ENCODE results near the gene UNC5C. TPM values are rescaled to one million over a fixed set of nuclear protein-coding genes. Genes with fewer than 3 reads are reported as not detected.

Gene UNC5C
- total RNA-seq, 4 donors from 2014 or later, result 3.3 to 21.6 (median 7.9) TPM

DNA sequence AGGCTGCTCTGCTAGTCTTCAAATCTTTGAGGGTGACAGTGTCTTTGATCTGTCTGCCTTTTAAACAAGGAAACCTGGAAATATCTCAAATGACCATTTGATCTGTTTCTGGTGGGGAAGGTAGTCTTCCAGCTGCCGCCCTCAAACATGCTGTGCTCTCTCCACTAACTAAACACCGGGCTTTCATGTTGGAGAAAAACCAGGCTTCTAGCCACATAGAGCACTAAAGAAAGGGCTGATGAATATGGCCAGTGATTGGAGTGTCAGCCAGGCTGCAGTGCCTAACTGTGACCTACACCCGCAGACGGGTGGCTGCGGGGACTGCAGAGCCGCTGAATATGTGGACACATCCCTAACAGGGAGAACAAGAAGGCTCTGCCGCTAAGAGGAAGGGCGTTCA, 85.9 kb downstream of the UNC5C start:
- H3K27me3 ChIP-seq, result no peaks in the 10 kb centered on the region
- H3K27ac ChIP-seq, result no peak overlapping the region
- TF ChIP-seq, protein P1, sequence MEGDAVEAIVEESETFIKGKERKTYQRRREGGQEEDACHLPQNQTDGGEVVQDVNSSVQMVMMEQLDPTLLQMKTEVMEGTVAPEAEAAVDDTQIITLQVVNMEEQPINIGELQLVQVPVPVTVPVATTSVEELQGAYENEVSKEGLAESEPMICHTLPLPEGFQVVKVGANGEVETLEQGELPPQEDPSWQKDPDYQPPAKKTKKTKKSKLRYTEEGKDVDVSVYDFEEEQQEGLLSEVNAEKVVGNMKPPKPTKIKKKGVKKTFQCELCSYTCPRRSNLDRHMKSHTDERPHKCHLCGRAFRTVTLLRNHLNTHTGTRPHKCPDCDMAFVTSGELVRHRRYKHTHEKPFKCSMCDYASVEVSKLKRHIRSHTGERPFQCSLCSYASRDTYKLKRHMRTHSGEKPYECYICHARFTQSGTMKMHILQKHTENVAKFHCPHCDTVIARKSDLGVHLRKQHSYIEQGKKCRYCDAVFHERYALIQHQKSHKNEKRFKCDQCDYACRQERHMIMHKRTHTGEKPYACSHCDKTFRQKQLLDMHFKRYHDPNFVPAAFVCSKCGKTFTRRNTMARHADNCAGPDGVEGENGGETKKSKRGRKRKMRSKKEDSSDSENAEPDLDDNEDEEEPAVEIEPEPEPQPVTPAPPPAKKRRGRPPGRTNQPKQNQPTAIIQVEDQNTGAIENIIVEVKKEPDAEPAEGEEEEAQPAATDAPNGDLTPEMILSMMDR (IDR thresholded peaks at IDR 0.05), result no peak
- TF ChIP-seq POLR2A (IDR thresholded peaks at IDR 0.05), result no peak
- no peaks in the 10 kb centered on the region for H3K9me3 ChIP-seq
- no peak for DNase-seq
- H3K4me1 ChIP-seq, result no peaks in the 10 kb centered on the region
- intact Hi-C loops (cut with DNase I; ENCODE audit: low total_unique reads), result no loop called here
- no peaks in the 10 kb centered on the region for H3K36me3 ChIP-seq
- no peak overlapping the region for H3K4me3 ChIP-seq

DNA sequence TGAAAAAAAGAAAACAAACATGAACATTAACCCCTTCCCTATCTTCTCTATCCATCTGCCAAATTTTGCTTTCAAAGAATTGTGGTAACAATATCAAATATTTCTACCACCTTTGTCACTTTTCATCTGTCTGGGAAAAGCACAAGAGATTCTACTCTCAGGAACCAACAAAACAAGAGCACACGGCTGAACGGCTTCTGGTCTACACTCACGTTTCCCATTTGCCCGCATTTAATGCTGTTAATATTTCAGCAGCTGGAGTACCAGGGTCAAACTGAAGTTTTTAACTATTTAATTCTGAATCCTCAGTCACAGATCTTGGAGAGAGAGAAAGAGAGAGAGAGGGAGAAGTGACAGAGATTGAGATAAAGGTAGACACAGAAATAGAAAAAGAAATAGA, 91.4 kb downstream of the UNC5C start:
- Histone ChIP-seq H3K27ac (no peak overlapping the region), H3K4me1 (no peaks in the 10 kb centered on the region), H3K36me3 (no peaks in the 10 kb centered on the region), H3K9me3 (no peaks in the 10 kb centered on the region), H3K27me3 (no peaks in the 10 kb centered on the region), H3K4me3 (no peak overlapping the region)
- DNase-seq, result no peak
- intact Hi-C loops (cut with DNase I; ENCODE audit: low total_unique reads), result no loop called here
- TF ChIP-seq, protein P1 (IDR thresholded peaks at IDR 0.05), result no peak
- no peak for TF ChIP-seq POLR2A (IDR thresholded peaks at IDR 0.05)

DNA sequence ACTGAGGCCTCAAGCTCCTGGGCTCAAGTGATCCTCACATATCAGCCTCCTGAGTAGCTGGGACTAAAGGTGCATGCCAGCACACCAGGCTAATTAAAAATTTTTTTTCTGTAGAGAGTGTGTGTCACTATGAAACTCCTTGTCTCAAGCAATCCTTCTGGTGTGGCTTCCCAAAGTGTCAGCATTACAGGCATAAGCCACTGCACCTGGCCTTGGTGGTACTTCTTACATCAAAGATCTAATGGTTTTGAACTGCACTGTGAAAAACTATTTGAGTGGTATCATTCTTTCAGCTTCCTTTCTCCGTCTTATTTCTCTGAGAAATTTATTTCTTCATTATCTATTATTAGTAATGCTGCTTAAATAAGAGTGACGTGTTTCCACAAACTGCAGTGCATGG, 98.5 kb downstream of the UNC5C start:
- Histone ChIP-seq H3K4me3 (no peak overlapping the region), H3K9me3 (no peaks in the 10 kb centered on the region), H3K36me3 (no peaks in the 10 kb centered on the region), H3K27ac (no peak overlapping the region), H3K27me3 (no peaks in the 10 kb centered on the region), H3K4me1 (no peaks in the 10 kb centered on the region)
- DNase-seq, result no peak
- intact Hi-C loops (cut with DNase I; ENCODE audit: low total_unique reads), result no loop called here
- TF ChIP-seq POLR2A (IDR thresholded peaks at IDR 0.05), result no peak
- TF ChIP-seq, protein P1 (IDR thresholded peaks at IDR 0.05), result no peak

- Histone ChIP-seq H3K4me1 (no peaks in the 10 kb centered on the region), H3K27me3 (no peaks in the 10 kb centered on the region), H3K36me3 (no peaks in the 10 kb centered on the region), H3K9me3 (no peaks in the 10 kb centered on the region), H3K4me3 (no peak overlapping the region), H3K27ac (no peak overlapping the region)
- intact Hi-C loops (cut with DNase I; ENCODE audit: low total_unique reads), result no loop called here
- TF ChIP-seq, protein P1 (IDR thresholded peaks at IDR 0.05), result no peak
- TF ChIP-seq POLR2A (IDR thresholded peaks at IDR 0.05), result no peak
- no peak for DNase-seq
Observed at GRCh38 chr4:95446173-95446572, 102.6 kb downstream of the UNC5C start.

- Histone ChIP-seq H3K9me3 (no peaks in the 10 kb centered on the region), H3K27me3 (no peaks in the 10 kb centered on the region), H3K27ac (no peak overlapping the region), H3K36me3 (no peaks in the 10 kb centered on the region), H3K4me3 (no peak overlapping the region), H3K4me1 (no peaks in the 10 kb centered on the region)
- DNase-seq, result no peak
- intact Hi-C loops (cut with DNase I; ENCODE audit: low total_unique reads), result no loop called here
- no peak for TF ChIP-seq POLR2A (IDR thresholded peaks at IDR 0.05)
Observed at GRCh38 chr4:95445251-95445650, 103.5 kb downstream of the UNC5C start.

GRCh38 chr4:95444812-95445211, 104.0 kb downstream of the UNC5C start:
- TF ChIP-seq, protein P1 (IDR thresholded peaks at IDR 0.05), result no peak
- no peak for TF ChIP-seq POLR2A (IDR thresholded peaks at IDR 0.05)
- Histone ChIP-seq H3K9me3 (no peaks in the 10 kb centered on the region), H3K4me1 (no peaks in the 10 kb centered on the region), H3K36me3 (no peaks in the 10 kb centered on the region), H3K27me3 (no peaks in the 10 kb centered on the region), H3K27ac (no peak overlapping the region), H3K4me3 (no peak overlapping the region)
- intact Hi-C loops (cut with DNase I; ENCODE audit: low total_unique reads), result no loop called here
- no peak for DNase-seq

Data from uterus (tissue), 4 donors.